Daoy (cell line): ENCODE measurements around the gene NLN. TPM values are rescaled to one million over a fixed set of nuclear protein-coding genes. Genes with fewer than 3 reads are reported as not detected.
"Not testable (repeated sequence)": the region's sequence is repeated elsewhere in the genome, so short reads cannot be mapped to it uniquely, and the experiment has no call there.

Experiments
- DNase-seq: peaks from one replicate; pipeline ENCODE4 v3.0.0-alpha.2; 2015; ENCODE audit warnings: low read depth
- total RNA-seq: library from RNA; depleted of rRNA; stranded (reverse); fragments of >200 nt; shearing (Covaris generic); gene quantifications from 2 replicates; pipeline ENCODE4 v1.2.3, GENCODE V29; 2014

Gene NLN
- total RNA-seq, 1 experiment from 2014 or later, result 44.2 TPM

DNA sequence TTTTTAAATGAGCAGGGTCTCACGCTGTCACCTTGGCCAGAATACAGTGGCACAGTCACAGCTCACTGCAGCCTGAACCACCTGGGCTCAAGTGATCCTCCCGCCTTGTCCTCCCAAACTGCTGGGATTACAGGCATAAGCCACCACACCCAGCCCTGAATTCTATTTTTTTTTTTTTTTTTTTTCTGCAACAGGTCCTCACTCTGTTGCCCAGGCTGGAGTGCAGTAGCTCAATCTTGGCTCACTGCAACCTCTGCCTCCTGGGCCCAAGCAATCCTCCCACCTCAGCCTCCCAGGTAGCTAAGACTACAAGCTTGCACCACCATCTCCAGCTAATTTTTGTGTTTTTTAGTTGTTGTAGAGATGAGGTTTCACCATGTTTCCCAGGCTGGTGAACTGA, 51.0 kb downstream of the NLN start:
- DNase-seq, result not testable (repeated sequence)

DNA sequence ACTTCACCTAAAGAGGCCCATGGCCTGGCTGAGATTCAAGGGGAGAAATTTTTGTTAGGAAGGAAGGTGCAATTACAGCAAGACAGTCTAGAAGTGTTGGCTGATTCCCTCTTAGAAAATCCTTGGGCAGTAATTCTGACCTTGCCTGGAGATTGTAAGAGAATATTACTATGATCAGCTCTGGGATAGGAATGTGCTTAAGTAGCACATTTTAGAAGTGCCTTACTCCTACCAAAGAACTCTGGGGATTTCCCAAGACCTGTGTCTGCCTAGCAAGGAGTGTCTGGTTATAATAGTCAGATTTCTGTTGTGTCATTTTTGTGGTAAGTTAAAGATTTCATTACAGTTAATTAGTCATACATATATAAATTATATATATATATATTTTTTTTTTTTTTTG, 52.3 kb downstream of the NLN start:
- DNase-seq, result peak; percentile 50

DNA sequence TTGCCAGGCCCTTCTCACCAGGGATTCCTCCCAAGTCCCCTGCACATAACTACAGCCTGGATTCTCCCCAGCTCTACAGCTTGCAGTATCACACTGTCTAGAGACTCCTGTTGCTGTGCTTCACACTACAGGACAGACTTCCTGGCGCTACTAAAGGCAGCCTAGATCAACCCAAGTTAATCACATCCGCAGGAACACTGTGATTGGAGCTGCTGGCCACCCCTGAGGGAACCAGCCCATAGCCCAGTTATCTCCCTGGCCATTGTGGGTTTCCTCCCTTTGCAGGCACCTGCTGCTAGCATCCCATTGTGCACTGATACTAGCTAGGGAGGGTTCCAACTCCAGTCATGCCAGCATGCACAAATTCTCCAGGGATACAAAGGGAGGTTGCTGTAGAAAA, 53.5 kb downstream of the NLN start:
- DNase-seq, result no peak

DNA sequence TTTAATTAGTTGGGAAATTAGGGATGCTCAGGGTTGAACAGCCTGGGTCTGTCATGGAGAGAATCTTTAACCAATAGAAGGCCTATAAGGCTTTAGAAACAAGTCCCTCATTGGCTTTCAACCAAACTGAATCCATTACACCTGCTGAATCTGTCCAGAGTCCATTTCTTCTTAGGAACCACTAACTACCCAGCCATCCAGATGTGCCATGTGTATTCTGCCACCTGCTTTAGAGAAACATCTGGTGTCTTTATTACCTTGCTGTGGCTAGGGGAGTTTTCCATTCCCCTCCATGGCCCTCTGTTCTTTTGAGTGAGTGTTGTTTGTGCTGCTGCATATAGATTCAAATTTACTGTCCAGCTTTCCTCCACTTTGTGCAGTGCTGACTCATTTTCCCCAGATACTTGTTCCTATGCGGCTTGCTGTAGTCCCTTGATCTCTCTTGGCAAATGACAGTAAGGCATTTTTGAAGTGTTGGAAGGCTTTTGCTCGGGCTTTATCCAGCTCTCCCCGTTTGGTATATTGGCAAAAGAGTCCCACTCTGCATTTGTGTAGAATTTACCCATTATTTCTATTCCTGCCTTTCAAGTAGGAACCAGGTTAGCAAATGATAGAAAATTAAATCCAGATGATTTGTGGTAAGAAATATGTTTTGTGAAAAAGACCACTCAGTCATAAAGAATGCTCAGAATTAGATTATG, 54.6 kb downstream of the NLN start:
- DNase-seq, result no peak

DNA sequence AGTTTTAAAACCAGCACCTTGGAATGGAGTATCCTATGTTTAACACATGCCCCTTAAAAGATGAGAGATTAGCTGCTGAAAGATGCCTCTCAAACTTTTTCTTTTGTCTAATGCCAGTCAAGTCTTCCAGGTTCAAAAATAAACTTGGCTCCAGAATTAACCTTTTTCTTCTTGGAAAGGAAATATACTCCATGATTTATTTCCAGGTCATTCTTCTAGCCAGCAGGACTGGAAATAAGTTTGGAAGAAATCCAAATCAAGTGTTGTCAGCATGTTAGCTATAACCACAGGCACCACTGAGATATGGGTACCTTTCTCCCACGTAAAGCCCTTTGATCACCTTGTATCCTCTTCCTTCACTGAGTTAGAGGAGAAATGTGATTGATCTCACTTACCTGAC, 56.1 kb downstream of the NLN start:
- DNase-seq, result no peak

DNA sequence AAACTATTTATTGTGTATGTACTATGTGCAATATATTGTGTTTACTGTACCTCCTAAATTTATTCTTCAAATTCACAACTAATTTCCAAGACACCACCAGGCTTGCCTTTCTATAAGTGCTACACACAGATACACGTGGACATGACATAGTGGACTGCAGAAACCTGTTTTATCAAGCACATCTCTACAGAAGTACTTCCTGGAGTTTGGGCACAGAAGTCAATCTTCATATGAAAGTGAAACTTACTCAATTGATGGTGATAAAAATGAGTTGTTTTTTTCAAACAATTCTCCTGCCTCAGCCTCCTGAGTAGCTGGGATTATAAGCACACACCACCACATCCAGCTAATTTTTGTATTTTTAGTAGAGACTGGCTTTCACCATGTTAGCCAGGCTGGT, 57.6 kb downstream of the NLN start:
- DNase-seq, result no peak

DNA sequence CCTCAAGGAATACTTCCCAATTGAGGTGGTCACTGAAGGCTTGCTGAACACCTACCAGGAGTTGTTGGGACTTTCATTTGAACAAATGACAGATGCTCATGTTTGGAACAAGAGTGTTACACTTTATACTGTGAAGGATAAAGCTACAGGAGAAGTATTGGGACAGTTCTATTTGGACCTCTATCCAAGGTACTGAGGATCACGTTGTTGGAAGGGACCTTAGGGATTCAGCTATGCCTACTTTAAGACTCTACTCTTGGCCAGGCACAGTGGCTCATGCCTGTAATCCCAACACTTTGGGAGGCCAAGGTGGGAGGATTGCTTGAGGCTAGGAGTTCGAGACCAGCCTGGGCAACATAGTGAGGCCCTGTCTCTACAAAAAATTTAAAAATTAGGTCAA, 66.3 kb downstream of the NLN start:
- DNase-seq, result not testable (repeated sequence)

DNA sequence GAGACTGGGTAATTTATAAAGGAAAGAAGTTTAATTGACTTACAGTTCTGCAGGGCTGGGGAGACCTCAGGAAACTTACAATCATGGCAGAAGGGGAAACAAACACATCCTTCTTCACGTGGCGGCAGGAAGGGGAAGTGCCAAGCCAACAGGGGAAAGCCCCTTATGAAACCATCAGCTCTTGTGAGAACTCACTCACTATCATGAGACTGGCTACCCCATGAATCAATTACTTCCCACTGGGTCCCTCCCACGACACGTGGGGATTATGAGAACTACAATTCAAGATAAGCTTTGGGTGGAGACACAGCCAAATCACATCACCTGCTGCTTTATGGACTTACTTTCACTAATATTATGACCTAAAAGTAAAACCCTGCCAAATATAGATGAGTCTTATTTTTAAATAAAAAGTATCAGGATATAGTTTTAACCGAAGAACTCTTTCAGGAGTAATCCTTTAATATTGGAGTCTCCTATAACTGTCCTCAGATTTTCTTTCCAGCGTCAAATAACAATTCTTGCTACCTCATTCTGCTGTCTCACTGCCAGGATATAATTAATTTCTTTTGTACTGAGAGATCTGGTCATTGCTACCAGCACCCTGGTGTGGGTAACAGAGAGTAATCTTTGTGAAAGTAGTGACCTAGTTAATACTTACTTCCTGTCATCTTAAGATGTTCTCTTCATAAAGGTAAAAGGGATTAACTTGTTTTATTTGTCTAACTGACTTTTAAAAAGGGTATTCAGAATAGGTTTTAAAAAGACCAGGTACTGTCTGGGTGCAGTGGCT, 68.6 kb downstream of the NLN start:
- DNase-seq, result peak; percentile 16

DNA sequence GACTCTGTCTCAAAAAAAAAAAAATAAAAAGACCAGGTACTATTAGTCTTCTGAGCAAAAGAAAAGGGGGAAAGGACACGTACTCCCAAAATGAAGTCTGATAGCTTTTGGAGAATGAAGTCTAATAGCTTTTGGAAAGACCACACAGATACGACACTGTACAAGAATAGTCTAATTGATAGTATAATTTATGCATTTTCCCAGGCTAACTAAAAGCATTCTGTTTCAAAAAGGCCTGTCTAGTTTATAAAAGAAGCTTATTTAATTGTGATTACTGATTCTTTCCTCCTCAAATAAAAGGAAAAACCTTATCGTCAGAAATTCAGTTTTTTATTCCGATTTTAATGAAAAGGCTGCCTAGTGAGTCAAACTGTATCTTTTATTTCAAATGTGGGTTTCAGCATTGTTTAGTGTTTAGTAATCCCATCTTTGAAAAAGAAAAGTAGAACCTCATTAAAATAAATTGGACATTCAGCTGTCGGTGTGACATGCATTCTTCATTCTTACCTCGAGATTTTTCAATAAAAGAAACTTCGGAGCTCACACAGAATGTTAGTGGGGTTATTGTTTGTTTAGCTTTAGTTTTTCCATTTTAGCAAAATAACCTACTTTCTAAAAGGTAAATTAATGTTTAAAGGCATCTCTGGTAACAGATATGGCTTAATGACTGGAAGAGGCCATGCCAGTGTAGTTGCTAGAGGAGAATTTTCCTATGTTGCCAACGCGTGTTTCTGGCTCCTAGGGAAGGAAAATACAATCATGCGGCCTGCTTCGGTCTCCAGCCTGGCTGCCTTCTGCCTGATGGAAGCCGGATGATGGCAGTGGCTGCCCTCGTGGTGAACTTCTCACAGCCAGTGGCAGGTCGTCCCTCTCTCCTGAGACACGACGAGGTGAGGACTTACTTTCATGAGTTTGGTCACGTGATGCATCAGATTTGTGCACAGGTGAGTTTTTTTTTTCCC, 70.0 kb downstream of the NLN start:
- DNase-seq, result no peak

DNA sequence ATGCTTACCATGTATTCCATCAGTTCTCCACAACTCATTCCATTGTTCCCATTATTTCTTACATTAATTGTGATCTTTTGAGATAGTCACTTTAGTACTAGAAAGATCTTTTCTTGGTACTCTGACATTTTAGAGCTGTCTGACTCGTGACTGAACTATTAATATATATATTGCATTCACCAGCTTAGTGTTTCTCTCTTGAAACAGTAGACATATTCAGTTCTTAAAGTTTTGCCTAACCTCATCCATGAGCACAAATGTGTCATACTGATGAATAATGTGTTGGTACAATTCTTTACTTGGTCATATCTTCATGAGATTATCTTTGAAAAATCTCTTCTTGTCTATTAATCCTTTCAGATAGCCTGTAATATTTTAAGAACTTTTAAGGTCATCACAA, 74.3 kb downstream of the NLN start:
- no peak for DNase-seq

DNA sequence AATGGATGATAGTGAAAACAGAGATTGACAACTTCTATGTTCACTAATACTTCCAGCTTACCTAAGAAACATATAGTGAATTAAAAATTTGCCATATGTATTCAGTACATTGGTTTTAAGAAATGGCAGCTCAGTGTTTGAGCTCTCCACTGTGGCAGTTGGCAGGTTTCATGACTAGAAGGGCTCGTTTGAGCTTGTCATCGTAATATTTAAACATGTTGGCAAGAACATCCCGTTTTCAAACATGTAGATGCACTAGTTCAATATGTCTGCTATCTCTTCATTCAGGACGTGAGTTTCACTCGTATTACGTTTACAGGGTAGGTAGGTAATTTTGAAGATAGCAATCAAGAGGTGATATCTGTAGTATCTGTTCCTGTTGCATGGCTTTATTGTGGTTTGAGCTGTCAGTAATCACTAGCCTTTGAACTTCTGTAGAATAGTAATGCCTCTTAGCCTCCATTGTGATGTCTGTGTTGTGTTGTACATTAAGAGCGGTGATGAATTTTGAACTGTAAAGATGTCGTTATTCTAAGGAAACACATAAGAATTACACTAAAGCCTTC, 74.8 kb downstream of the NLN start:
- DNase-seq, result no peak

DNA sequence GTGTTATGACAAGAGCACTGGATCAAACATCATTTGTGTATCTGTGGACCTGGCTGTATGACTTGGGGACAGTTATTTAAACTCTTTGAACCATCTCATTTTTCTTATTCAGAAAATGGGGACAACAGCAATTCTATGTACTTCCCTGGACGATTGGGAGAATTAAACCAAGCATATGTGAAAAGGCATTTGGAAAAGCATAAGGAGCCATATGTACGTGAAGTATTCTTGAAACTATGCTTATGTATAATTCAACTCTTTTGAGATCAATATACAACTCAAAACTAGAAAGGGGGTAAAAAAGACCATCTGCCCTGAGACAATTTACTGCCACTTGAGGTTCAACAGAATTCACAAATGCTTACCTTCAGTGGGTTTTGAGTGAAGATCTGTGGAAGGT, 75.5 kb downstream of the NLN start:
- no peak for DNase-seq

DNA sequence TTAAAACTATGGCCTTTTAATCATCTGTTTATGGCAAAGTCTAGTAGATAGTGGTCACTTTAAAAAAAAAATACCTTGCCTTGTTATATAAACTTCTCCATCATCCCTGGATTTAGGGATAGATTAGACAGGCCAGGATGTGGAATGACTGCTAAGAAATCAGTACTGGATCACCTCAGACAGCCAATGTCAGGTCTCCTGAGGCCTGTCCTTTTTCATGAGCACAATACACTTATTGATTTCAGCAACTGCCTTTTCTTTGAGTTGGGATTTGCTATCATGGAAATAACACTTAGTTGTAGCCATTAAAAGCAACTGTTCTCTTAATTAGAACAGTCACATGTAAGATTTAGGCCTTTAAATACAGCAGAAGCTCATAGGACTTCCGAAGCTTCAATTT, 77.9 kb downstream of the NLN start:
- no peak for DNase-seq

DNA sequence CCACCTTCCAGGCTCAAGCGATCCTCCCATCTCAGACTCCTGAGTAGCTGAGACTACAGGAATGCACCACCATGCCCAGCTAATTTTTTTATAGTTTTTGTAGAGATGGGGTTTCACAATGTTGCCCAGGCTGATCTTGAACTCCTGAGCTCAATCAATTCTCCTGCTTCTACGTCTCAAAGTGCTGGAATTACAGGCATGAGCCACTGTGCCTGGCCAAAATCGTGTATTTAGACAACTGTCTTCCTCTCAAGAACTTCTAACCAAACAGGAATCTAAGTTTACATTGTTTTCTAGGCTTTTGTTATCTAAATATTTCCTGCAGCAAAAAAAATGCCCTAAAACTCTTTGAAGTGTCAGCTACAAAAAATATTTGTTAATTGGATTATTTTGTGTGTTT, 78.8 kb downstream of the NLN start:
- DNase-seq, result no peak

DNA sequence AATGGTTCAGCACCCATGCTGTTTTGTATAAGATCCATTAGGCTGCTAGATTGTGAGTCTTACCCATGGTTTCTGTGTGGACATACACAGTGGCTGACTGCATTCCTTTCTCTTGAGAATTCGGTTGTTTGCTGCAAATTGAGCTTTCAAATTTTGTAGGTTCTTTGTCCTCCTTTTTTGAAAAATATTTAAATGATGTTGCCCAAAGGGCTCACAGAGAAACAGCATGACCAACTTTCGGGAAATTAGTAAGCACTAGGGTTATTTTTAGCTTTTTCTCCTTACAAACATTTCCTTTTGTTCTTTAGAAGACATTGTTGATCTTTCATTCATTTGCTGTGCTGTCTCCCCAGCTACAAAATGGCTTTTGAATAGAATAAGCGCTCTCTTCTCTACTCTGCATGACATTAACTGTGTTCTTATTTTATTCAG, 79.4 kb downstream of the NLN start:
- DNase-seq, result no peak

DNA sequence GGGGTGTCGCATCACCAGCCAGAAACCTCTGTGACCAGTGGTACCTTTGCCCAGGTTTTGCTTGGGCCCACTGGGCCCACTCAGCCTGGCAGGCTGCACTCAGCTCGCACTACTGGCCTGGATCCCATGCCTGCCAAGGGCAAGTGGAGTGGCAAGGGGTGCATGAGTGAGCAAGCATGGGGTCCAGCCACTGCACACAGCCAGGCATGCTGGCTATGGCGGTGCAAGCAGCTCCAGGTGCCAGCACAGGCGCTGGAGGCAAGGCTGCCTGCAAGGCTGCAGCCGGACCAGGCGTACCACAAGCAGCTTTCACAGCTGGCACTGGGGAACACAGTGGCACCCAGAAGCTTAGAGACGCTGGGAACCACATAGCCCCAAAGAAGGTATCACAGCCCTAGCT, 80.1 kb downstream of the NLN start:
- no peak for DNase-seq

DNA sequence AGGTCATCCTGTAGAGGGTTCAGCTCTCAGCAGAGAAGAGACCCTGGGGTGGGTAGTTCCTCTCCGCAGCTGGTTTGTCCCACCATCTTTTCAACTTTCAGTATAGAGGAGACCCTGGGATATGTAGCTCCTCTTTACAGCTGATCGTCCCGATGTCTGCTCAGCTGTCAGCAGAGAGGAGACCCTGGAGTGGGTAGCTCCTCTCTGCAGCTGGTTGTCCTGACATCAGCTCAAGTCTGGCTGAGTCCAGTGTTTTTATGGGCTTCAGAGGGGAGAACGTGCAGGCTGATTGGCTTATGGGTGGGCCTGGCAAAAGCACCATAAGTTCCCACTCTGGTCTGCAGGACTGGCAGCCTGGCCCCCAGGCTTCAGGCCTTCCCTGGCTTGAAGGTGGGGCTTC, 80.8 kb downstream of the NLN start:
- no peak for DNase-seq

DNA sequence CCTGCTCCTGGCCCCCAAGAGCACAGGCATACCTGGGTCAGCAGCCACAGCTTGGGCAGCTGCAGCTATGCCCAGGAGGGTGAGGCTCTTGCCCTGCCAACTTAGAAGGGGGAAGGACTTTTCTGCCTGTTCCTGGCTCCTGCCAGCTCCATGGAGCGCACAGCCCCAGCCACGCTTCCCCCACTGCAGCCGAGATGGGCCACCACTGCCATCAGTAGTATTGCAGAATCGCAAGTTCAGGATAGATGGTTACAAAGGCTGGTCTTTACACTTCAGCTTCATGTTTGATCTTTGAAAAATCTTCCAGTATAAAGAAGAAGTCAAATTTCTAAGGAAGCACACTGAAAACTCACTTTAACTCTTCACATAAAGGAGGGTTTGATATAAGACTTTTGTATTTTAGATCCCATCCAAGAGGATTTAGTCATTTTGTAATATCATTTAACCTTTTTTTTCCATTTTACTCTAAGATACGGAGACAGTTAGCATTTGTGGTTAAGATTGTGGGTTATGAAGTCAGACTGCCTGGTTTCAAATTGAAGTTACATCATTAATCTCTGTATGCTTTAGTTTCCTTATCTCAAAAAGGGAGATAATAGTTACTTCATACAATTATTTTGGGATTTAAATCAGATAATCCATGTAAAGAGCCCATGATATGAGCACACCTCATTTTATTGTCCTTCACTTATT, 81.8 kb downstream of the NLN start:
- DNase-seq, result no peak

DNA sequence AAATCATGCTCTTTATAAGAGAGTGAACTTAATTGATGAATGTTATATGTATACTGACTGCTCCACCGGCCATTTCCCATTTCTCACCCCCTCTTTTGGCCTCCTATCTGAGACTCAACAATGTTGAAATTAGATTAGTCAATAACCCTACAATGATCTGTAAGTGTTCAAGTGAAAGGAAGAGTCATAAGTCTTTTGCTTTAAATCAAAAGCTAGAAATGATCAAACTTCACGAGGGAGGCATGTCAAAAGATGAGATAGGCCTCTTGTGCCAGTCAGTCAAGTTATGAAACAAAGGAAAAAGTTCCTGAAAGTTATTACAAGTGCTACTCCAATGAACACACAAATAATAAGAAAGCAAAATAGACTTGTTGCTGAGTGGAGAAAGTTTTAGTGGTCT, 83.1 kb downstream of the NLN start:
- no peak for DNase-seq

DNA sequence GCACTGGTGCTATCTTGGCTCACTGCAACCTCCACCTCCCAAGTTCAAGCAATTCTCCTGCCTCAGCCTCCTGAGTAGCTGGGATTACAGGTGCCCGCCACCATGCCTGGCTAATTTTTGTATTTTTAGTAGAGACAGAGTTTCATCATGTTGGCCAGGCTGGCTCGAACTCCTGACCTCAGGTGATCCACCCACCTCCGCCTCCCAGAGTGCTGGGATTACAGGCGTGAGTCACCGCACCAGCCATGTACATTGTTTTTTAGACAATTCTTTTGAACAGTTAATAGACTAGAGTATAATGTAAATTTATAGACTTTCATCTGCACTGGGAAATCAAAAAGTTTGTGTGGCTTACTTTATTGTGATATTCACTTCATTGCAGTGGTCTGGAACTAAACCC, 85.5 kb downstream of the NLN start:
- DNase-seq, result peak; percentile 13

DNA sequence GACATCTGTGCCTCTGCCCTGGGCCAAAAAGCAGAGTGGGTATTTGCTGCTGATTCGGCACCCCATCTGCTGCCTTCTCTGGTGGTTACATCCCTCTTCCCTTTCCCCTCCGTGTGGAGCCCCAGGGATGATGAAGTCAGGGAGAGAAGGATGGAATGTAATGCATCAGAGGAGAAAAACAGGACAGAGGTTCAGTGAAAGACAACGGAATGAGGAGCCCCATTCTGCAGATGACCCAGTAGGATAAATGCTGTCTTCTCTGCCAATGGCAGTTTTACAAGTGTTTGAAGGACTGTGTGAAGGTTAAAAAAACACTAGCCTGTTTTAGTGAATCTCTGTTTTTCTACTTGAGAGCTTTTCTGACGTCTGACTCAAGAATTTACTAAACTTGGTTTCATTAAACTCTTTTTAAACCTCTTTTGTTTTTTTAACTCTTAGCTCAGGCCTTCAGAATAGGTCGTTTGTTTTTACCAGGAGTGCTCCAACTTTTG, 86.3 kb downstream of the NLN start:
- DNase-seq, result no peak
